Dedifferentiated amniotic fluid mesenchymal stem cell (primary cell): ENCODE data around the gene LEFTY2.
"Not testable (repeated sequence)": the region's sequence is repeated elsewhere in the genome, so short reads cannot be mapped to it uniquely, and the experiment has no call there.

Experiments used
- DNase-seq: peaks from one replicate; pipeline ENCODE4 v3.0.0-alpha.2; 2016; ENCODE audit errors: extremely low spot score

The LEFTY2 gene

GRCh38 chr1:225903623-225904022 is 37.4 kb downstream of the LEFTY2 start:
- DNase-seq, result no peak

DNA sequence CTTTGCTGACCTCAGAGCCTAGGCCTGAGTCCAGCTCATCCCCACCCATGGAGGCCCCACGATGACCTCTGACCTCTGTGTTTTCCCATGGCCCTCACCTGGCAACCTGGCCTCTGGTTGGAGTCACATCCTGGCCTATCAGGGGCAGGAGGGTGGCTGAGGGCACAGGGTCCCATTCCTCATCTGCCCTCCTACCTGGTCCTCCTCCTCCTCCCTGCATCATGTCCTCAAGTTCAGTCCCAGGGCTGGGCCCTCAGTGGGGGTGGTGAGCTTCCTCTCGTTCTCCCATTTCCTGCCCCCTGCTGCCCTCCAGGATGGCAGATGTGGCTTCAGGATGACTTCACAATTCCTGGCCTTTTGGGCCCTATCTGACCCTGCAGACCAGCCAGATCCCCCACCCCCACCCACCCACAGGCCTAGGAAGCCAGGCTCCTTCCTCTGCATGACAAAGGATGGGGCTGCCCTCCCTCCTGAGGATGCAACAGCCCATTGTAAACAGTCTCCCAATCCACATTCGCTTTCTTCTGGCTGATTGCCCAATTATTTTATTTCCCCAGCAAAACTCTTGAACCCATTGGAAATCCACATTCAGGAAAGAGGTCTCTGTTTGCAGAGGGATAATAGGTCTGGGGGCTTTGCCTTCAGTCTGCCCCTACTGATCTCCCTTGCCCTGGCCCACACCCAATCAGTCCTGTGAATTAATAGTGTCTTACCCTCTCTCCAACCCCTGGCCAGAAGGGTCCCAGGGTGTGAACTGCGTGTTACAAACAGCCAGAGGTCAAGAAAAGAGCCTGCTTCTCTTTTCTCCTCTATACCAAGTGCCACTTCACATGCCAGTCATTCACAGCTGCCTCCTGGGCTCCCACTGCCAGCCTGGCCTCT is 41.7 kb downstream of the LEFTY2 start:
- no peak for DNase-seq

- DNase-seq, result no peak
These were observed 43.2 kb downstream of the LEFTY2 start for GRCh38 chr1:225897595-225898514.

GRCh38 chr1:225896937-225897549 is 44.0 kb downstream of the LEFTY2 start:
- no peak for DNase-seq

DNA sequence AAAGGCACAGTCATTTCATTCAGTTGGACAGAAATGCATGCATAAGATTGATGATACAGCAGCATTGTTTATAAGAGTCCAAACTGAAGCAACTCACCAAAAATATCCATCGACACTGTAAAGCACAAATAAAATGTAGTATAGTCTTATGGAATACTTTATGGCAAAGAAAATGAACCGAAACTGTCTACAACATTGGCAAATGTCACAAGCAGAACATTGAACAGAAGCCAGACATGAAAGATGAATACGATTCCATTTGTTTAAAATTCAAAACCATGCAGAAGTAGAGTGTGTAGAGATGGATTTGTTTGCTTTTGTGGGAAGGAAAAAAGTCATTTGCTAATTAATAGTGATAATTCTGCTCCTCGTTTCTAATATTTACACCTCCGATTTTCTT is 44.5 kb downstream of the LEFTY2 start:
- no peak for DNase-seq

DNA sequence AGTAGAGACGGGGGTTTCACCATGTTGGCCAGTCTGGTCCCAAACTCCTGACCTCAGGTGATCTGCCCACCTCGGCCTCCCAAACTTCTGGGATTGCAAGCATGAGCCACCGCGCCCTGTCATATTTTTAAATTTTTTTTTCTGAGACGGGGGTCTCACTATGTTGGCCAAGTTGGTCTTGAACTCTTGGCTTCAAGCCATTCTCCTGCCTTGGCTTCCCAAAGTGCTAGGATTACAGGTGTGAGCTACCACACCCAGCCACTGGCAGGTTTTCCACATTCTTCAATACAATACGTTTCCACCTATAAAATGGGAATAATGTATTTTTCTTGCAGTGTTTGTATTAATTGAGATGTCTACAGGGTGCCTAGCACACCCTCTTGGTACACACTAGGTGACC is 48.7 kb downstream of the LEFTY2 start:
- no peak for DNase-seq

GRCh38 chr1:225891229-225891972 is 49.6 kb downstream of the LEFTY2 start:
- DNase-seq, result no peak

GRCh38 chr1:225890346-225891228 is 50.4 kb downstream of the LEFTY2 start:
- no peak for DNase-seq

GRCh38 chr1:225889743-225890142 is 51.3 kb downstream of the LEFTY2 start:
- no peak for DNase-seq

DNA sequence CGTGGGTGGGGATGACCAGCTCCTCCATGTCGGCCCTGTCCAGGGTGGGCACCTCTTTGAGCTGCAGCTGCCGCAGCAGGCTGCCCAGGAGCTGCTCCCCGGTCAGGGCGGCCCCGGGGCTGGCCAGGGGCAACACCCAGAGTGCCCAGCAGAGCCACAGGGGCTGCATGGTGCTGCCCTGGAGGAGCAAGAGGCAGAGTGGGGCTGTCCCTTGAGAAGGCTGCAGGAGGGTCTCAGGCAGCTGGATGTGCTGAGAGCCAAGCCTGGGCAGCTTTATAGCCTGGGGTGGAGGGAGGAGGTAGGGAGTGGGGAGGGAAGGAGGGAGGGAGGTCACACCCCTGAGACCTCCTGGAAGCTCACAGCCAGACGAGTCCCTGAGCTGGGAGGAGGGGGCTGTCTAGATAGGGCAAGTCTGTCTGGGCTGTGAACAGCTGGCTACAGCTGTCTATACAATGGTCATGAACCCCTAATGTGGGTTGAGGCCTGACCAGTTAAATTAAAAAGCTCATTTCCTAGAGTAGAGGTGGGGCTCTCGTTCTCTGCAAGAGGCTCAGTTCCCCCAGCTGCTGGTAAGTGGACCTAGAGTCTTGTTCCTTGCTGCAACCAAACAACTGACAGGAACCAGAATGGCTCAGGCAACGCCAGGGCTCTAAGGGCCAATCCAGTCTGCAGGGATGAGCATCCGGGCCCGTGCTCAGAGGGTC is 52.0 kb downstream of the LEFTY2 start, which contains the start of gene LEFTY1:
Gene LEFTY1 (minus strand): TSS at position 249 of the 704 bp plus-strand sequence. CDS start 80 bp downstream, at position 169.
- no peak for DNase-seq

GRCh38 chr1:225888289-225888897 is 52.6 kb downstream of the LEFTY2 start:
- DNase-seq, result no peak

- DNase-seq, result not testable (repeated sequence)
These were observed 53.3 kb downstream of the LEFTY2 start for GRCh38 chr1:225887554-225888288.

- DNase-seq, result no peak
These were observed 54.0 kb downstream of the LEFTY2 start for GRCh38 chr1:225887030-225887314.
